GM18858 (cell line): ENCODE data around the gene FAM168B.
"Not testable (repeated sequence)": the region's sequence is repeated elsewhere in the genome, so short reads cannot be mapped to it uniquely, and the experiment has no call there.

Experiments
- ATAC-seq: cut with Tn5 transposase; IDR thresholded peaks from one replicate; pipeline ENCODE4 v1.9.1; 2021; ENCODE audit not compliant: unreplicated experiment

FAM168B gene

DNA sequence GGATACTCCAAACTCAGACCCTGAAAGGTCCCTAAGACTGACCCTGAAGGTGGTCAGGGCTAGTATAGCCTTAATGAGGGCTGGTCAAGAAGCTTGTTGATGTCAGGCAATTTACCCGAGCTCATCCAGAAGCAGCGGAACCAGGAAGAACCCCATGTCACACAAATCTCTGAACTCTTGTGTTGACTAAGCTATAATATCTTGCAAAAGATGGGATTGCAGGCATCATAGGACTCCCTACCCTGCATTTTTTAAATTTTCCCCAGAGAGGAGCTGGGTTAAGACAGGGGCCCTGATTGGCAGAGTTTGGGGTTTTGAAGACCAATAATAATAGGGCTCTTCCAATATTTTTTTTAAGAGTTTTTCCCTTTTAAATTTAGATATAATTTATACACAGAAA is 9.9 kb upstream of the FAM168B start:
- no peak for ATAC-seq

- no peak for ATAC-seq
Measured at GRCh38 chr2:131094463-131095281, 1.4 kb upstream of the FAM168B start.

- peak; percentile 56 for ATAC-seq
Measured at GRCh38 chr2:131093696-131094462, 619 bp upstream of the FAM168B start.

DNA sequence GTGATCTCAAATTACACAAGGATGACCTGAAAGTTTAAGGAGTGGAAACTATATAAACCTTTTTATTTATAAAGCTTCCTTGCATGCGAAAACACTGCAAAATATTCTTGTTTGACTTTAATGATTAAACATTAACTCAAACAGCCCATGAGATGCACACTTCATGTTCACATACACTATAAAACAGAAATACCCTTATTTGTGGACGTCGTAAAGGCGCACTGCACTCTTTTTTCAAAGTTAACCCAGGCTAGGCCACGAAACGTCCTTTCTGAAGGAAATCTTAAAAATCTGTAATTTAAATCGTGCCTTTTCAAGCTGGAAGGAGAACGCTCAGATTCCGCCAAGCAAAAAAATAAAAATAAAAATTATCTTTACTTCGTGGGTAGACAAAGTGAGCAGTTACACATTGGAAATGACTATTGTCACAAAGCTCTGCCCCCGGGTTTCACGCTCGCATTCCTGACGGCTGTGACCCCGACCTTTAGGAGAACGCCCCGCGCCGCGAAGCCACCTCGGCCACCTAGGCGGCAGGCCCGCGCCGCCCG is 728 bp downstream of the FAM168B start:
- no peak for ATAC-seq

DNA sequence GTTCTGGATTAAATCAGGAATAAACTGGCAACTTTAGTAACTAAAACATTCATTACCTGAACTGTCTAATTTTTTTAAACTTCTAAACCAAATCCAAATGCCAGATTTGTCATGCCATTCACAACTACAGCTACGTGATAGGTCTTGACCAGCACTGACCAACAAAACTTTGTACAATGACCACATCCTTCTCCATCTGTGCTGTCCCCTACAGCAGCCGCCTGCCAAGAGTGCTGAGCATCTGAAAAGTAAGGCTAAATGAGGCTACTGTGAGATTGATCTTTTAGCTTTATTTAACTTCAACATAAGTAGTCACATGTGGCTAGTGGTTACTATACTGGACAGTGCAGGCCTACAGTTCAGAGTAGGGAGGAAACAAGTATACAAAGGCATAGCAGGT is 7.6 kb downstream of the FAM168B start:
- ATAC-seq: no peak

DNA sequence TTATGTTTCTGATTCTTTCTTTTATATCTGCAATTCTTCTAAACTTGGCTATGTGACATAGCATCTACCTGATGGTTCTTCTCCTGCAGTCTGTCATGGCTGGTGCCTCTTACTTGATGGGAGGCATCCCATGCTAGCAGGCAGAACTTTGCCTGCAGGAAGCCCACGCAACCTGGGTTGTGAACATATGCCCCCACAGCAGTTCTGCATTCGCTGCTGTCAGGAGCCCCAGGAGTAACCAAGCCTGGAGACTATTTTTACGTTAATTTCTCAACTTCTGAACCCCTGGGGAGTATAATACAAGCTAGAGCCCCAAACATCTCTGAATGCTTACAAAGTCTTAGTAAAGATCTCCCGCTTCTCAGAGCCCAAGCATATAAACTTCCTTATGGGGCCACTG is 12.1 kb downstream of the FAM168B start:
- no peak for ATAC-seq

- not testable (repeated sequence) for ATAC-seq
Measured at GRCh38 chr2:131079931-131080330, 13.3 kb downstream of the FAM168B start.

GRCh38 chr2:131077966-131078365 is 15.3 kb downstream of the FAM168B start:
- no peak for ATAC-seq

GRCh38 chr2:131077182-131077846 is 15.9 kb downstream of the FAM168B start:
- no peak for ATAC-seq

GRCh38 chr2:131076707-131077106 is 16.6 kb downstream of the FAM168B start:
- ATAC-seq: no peak

DNA sequence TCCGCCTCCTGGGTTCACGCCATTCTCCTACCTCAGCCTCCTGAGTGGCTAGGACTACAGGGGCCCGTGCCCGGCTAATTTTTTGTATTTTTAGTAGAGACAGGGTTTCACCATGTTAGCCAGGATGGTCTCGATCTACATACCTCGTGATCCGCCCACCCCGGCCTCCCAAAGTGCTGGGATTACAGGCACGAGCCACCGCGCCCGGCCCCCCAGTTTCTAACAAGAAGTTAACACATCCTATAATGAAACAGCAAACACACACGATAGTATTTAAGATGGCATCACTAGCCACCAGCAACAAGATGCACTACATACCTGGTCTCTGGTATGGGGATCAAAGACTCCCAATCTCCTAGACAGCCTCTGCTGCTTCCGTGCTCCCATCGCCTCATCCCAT is 17.7 kb downstream of the FAM168B start:
- not testable (repeated sequence) for ATAC-seq

- not testable (repeated sequence) for ATAC-seq
Measured at GRCh38 chr2:131068172-131068571, 25.1 kb downstream of the FAM168B start.

DNA sequence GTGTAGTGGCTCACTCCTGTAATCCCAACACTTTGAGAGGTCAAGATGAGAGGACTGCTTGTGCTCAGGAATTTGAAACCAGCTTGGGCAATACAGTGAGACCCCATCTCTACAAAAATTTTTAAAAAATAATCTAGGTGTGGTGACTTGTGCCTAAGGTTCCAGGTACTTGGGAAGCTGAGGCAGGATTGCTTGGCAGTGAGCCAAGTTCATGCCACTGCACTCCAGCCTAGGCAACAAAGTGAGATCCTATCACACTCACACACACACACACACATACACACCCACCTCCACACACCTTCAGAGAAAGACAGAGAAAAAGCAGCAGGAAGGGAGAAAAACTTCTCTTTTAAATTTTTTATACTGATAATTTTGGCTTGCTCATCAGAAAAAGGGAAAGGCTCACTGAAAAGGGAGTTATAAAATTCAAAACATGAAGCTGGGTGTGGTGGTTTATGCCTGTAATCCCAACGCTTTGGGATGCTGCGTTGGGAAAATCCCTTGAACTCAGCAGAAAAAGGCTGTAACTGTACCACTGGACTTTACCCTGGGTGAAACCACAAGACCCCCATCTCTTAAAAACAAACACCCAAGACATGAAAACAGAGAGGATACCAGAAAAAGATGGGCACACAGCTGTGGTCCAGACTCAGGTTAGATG is 25.7 kb downstream of the FAM168B start:
- no peak for ATAC-seq

DNA sequence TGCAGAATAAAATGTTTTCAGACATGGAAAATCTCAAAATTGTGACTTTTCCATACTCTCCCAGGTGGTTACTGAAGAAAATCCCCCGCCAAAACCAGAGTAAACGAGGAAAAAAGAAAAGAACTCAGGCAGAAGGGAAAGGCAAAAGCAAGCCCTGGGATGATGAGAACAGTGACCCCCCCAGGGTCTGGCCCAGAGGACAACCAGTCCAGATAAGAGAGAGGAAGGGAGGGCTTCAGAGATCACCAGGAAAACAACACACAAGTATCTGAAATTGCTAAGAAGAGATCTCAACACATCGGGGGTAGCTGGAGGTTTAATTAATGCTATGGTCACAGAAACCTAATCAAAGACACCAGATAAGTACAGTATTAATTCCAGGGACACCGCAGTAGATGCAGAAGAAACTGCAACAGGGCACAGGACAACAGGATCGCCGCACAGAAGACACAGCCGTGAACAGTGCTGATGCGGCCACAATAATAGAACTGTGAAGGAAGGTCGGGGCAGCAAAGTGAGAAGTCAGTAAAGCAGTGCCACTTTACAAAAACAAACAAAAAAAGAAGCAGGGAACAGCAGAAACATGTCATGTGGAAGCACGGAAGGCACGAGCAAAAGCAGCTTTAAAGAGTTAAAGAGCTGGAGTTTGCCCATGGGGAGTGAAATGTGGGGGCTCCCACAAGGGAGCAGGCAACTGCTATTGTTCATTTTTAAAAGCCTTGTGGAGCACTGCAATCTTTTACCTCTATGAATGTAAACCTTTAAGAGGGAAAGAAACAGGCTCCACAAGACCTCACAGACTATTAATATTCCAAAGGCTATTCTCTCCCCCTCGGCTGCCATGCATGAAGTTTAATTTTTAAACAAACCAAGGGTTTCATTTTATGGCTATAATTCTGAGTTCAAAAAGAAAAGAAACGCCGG is 28.4 kb downstream of the FAM168B start:
- ATAC-seq: no peak

DNA sequence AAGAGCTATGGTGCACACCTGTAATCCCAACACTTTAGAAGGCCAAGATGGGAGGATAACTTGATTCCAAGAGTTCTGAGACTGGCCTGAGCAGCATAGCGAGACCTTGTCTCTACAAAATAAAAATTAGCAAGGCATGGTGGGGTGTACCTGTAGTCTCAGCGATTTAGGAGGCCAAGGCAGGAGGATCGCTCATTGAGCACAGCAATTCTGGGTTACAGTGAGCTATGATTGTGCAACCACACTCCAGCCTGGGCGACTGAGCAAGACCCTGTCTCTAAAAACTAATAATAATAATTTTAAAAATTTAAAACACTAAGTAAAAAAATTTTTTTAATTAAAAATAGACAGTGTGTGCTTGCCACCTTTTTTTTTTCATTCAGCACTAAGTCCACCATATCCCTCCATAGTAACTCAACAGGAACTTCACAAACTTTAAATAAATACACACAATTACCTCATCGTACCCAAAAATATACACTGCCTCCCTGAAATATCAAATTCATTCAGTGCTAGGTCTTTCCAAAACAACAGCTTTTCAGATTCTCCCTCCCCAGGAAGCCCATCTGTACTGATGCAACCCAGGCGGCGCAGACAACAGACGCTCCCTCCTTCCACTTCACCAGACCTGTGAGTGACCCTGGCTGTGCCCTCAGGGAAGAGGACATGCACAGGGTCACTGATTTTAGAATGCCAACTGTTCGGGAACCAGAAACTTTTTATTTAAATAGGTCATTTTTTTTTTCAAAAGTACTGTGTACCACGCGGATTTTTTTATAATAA is 29.6 kb downstream of the FAM168B start:
- ATAC-seq: no peak

DNA sequence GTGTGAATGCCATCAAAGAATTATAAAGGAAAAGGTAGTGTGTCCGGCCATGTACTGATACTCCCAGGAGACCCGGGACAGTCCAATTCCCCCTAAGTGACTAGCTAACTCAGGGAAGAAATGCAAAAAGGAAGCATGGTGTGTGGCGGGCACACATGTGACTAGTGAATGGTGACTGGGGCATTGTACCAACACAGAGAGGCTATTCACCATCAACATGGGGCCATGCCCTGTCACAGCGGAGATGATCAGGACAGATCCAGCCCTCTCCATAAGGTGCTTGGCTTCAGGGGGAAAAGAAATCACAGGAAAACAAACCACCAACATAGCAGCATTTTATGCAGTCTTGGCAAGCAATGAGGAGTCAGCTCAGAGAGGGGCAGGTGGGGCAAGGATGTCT is 34.3 kb downstream of the FAM168B start:
- ATAC-seq: no peak

DNA sequence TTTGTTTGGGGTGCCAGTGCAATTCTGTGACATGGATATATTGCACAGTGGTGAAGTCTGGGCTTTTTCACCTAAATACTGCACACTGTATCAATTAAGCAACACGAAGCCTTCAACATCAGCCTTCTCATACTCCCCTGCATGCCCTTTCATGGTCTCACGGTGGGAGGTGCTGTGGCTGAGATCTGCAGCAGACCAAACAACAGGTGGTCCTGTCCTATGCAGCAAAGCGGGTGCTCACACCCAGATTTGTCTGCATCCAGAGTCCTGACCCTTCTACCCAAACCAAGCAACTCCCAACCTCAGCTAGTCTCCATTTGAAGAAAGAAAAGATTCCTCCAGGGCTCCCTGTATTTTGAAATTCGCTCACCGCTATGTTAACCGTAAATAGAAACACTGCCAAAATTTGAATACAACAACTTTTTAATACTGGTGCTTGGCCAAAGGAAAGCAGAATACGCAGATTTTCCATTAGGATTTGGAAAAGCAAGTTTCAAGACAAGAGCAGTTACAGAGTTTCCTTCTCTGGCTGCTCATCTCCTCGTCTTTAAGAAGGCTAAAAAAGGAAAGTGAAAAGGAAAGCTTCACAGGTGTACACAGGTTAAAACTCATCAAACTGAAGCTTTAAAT is 34.9 kb downstream of the FAM168B start:
- ATAC-seq: no peak

DNA sequence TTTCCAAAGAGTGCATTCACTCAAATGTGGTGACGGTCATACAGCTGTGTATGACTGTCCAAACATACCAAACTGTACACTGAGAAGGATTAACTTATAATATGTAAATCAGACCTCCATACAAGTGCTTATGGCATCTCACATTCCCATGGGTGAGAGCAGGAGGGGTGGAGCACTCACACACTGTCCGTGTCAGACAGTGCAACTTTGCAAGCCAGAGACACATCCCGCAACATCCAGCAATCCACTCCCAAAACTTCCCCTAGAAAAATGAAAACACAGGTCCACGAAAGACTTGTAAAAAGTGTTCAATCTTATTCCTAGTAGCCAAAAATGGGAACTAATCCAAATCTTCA is 36.4 kb downstream of the FAM168B start:
- ATAC-seq: no peak
